GM19023 (cell line): Measurements from ENCODE around the gene TSPEAR.
"Not testable (repeated sequence)": the region's sequence is repeated elsewhere in the genome, so short reads cannot be mapped to it uniquely, and the experiment has no call there.

Experiments
- ATAC-seq: cut with Tn5 transposase; IDR thresholded peaks from one replicate; pipeline ENCODE4 v1.9.1; 2021; ENCODE audit warnings: mild to moderate bottlenecking, moderate library complexity; ENCODE audit not compliant: unreplicated experiment

TSPEAR gene

DNA sequence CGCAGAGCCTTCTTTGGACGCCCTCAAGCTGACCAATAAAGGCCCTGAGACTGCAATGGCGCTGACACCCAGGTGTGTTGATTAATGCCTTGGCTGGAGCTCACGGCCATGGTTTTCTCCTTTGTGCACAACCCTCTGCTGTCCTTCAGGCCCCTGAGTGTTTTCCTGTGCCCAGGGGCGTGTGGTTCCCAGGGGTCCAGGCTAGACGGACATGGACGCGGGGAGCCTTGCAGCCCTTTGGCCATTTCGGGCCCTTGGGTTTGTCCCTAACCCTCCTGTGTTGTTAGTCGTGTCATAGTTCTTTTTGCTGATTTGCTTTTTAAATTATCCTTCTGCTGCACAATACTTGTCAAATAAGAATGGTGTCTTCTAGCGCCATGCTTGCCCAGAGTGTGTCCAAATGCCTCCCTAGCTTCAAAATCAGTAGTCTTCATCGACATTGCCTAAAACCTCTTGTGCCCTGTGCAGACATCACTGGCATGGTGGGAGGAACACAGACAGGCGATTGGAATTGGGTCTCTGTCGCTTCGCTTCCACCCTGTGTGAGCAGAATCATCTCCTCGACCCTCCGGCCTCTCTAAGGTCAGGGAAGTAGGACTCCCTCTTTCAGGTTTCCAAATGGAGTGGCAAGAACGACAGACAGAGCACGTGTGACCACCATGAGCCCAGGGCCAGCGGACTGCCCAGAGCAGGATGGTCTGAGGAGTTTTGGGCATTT lies 135.9 kb downstream of the TSPEAR start:
- ATAC-seq, result no peak

DNA sequence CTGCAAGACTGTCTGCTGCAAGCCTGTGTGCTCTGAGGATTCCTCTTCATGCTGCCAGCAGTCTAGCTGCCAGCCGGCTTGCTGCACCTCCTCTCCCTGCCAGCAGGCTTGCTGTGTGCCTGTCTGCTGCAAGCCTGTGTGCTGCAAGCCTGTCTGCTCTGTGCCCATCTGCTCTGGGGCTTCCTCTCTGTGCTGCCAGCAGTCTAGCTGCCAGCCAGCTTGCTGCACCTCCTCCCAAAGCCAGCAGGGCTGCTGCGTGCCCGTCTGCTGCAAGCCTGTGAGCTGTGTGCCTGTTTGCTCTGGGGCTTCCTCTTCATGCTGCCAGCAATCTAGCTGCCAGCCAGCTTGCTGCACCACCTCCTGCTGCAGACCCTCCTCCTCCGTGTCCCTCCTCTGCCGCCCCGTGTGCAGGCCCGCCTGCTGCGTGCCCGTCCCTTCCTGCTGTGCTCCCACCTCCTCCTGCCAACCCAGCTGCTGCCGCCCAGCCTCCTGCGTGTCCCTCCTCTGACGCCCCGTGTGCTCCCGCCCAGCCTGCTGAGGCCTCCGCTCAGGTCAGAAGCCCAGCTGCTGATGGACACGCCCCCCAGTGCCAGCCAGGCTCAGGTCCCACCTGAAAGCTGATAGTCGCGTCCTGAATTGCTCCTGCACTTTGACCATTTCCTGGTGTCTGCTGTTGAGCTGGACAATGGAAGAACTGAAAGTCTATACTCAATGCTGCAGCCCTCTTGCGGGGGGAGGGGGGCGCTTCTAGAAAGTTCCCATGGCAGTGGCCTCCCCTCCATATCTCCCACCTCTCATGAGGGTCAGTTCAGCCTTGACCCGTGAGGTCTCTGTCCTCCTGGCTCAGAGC lies 136.7 kb downstream of the TSPEAR start:
- ATAC-seq, result no peak

DNA sequence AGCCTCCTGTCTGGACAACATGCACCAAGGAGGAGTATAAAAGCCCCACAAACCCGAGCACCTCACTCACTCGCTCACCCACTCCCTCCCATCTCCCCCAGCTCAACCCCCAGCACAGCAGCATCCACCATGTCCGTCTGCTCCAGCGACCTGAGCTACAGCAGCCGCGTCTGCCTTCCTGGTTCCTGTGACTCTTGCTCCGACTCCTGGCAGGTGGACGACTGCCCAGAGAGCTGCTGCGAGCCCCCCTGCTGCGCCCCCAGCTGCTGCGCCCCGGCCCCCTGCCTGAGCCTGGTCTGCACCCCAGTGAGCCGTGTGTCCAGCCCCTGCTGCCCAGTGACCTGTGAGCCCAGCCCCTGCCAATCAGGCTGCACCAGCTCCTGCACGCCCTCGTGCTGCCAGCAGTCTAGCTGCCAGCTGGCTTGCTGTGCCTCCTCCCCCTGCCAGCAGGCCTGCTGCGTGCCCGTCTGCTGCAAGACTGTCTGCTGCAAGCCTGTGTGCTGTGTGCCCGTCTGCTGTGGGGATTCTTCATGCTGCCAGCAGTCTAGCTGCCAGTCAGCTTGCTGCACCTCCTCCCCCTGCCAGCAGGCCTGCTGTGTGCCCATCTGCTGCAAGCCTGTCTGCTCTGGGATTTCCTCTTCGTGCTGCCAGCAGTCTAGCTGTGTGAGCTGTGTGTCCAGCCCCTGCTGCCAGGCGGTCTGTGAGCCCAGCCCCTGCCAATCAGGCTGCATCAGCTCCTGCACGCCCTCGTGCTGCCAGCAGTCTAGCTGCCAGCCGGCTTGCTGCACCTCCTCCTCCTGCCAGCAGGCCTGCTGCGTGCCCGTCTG lies 137.5 kb downstream of the TSPEAR start, which contains the start of gene KRTAP10-4:
TSS of gene KRTAP10-4 (plus strand) at position 100 of the 827 bp plus-strand sequence. CDS start at position 130, 30 bp downstream.
- ATAC-seq, result not testable (repeated sequence)

DNA sequence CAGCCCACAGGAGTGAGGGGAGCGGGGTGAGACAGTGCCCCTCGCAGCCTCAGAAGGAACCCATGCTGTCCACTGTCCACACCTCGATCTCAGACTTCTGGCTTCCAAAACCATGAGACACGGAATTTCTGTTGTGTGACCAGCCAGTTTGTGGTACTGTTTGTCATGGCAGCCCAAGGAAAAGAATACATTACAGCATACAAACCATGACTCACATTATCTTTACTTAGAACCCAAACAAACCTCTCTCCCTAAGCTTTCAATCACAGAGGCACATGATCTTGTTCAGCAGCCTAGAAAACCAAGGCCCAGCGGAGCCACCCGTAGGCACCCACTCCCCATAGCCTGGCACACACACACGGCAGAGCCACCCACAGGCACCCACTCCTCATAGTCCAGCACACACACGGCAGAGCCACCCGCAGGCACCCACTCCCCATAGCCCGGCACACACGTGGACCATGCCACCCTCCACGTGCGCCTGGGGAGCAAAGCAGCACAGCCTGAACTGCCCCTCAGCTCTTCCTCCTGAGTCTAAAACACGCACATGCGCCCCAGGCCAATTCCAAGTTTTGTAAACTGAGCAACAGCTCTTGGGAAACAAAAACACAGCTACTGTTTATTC lies 138.3 kb downstream of the TSPEAR start:
- no peak for ATAC-seq

DNA sequence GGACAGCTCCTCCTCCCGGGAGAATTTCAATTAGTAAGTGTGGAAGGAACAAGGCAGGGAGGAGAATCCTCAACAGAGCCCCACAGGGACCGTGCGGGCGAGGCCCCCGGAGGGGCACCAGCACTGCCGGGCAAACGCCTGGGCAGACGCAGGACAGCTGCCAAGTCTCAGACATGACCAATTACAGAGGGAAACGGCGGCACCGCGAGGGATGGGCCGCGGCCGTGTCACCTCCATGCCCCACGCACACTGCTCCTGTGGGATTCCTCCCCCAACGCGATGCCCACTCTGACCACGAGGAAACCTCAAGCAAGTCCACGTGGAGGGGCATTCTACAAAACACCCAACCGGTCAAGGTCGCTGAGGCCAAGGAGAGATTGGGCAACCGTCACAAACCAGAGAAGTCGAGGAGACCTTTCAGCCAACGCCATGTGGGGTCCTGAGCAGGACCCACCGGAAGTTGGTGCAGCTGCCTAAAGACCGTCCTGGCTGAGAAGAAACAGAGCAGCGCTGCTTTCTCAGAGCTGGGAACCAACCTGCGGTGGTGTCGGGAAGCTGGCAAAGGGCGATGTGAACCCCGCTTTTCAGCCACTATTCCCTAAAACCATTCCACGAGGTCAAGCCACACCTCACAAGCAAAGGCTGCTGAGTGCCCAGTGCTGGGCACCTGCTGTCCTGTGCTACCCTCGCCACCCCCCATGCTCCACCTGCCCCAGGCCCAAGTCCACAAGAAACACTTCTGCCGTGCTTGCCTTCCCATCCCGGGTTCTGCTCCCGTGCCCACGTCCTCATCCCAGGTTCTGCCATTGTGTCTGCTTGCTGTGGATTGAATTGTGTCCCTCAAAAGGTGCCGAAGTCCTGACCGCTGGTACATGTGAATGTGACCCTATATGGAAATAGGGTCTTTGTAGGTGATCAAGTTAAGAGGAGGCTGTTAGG lies 139.3 kb downstream of the TSPEAR start:
- no peak for ATAC-seq

DNA sequence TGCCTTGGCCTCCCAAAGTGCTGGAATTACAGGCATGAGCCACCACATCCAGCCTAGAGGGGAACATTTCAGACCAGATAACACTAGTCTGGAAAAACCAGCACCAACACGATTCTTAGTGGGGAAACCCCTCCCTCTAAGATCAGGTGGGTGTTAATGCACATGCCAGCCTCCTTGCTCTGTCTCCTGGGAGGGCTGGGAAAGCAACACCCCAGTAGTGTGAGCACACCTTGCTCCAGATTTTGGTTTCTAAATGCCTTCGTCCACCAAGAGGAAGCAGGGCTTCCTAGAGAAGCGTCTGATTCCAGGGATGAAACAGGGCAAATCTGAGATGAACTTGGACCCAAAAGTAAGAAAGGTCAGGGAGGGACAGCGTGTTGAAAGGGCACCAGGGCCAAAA lies 140.1 kb downstream of the TSPEAR start:
- no peak for ATAC-seq

DNA sequence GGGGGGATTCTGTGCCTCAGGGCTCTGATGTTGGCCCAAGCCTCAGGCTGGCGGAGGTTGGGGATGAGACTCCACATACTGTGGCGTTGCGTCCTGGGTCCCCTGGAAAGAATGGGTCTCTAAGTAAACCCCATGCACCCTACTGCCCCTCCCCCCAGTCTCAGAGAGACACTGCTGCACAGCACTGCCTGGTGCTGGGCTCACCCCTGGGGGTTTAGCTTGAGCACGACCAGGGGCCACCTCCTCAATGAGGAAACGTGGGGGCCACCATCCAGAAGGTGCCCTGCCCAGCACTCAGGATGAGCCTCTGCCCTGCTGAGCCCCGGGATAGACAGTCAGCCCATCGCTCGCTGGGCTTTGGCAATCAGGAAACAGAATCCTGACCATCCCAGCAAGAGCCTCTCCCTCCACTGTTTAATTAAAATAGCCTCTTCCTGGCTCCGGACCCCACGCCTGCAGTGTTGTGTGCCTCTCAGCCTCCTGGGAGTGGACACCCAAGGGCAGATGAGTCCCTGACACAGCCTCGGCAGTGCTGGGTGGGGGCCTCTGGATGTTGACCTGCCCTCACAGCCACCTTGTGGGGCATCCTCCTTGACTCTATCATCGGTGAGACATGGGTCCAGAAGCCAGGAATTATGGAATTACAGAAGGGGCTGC lies 141.4 kb downstream of the TSPEAR start:
- no peak for ATAC-seq

DNA sequence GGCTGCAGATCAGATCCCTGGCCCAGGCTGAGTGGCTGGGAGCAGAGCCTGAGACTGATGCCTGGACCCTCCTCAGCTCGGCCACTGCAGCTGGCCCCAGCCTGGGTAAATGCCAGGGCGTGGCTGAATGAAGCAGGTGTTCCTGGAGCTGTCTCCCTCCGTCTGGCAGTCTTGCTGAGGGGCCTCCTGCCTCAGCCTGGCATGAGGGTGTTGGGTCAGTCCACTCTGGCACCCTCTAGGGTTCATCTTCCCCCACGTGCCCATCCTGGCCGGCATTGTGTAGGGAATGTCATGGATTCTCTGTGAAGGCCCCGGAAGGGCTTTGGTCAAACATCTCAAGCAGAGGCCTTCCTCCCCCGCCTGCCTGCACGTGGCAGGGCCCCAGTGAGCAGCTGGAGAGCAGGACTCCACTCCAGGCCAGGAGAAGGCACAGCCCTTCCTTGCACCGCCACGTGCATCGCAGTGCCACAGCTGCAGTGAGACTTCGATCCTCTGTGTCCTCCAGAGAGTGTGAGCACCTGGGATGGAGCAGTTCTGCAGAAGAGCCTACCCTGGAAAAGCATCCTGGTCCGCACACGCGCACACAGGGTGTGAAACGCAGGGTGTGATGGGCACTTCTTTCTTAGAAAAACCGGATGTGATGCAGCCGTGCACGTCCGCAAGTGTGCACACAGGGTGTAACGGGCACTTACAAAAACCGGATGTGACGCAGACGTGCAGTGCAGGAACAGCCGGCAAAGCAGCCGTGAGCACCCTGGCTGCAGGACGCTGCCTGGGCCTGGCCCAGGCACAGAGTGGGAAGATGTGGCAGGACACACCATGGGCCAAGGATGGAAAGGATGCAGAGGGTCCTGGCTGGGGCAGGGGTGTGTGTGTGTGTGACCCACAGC lies 142.5 kb downstream of the TSPEAR start:
- ATAC-seq, result no peak

DNA sequence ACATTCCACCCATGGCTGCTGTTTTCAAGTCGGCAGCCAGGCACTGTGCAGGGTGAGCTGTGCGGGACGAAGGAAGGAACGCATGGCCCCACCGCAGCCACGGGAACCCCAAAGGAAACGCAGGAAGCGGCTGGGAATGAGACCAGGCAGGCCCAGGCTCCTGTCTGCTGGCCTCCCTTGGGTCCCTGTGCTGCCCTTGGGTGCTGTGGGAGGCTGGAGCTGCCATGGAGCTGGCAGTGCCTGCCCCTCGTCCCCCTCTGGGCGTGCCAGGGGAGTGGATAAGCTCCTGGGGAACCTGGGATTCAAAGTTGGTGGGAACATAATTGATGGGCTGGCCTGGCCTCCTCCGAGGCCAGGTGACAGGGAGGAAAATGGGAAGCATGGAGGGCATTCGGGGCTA lies 143.1 kb downstream of the TSPEAR start:
- ATAC-seq, result no peak

DNA sequence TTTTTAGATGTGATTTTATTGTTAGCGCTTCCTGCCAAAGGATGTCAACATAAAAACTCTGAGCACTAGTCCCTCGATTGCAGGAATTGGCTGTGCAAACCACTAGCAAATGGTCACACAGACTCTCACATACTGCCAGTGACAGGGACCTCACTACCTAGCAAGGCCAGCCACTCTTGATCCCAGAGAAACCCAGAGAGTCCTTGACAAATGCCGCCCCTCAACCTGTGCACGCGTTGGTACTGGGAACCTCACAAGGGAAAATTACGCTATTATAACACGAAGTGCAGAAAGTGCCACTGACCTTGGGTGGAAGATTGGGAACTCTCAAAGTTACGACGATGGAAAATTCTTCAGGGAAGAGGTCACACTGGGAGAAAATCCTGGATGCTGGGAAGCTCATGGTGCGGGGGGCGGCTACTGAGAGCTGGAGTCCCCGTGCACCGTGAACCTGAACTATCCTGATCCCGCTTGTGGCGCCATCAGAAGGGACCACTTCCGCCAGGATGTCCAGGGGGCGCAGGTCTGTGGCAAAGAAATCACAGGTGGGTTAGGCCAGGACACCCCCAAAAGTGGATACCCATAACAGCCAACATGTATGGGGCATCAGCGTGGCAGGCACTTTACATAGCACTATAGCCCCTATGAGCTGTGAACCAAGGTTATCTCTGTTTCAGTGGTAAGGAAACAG lies 143.7 kb downstream of the TSPEAR start:
- ATAC-seq, result no peak

DNA sequence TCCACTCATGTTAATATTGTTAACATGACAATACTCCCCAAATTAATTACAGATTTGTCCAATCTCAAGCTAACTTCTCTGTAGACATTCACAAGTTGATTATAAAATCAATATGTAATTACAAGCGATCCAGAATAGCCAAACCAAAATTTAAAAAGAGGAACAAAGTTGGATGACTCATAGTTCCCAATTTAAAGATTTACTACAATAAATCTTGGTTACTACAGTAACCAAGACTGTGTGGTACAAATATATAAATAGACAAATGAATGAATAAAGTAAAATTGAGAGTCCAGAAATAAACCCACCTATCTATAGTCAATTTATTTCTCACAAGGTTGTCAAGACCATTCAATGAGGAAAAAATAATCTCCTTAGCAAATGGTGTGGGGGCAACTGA lies 145.0 kb downstream of the TSPEAR start:
- no peak for ATAC-seq

DNA sequence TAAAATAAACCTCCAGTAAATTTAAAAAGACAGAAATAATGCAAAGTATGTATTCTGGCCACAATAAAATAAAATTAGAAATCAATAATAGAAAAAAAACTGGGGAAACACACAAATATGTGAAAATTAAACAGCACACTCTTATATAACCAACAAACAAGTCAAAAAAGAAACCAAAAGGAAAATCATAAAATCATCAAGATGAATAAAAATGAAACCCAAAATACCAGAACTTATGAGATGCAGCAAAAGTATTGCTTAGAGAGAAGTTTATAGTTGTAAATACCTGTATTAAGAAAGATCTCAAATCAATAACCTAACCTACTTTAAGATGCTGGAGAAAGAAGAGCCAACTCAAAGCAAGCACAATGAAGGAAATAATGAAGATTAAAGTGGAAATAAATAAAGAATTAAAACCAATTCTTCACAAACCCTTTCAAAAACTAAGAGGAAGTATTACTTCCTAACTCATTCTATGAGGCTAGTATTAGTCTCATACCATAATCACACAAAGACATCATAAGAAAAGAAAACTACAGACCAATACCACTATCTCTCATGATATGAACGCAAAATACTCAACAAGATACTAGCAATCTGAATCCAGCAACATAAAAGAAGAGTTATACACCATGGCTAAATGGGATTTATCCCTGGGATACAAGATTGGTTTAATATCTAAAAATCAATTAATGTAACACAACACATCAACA lies 146.3 kb downstream of the TSPEAR start:
- ATAC-seq, result no peak

DNA sequence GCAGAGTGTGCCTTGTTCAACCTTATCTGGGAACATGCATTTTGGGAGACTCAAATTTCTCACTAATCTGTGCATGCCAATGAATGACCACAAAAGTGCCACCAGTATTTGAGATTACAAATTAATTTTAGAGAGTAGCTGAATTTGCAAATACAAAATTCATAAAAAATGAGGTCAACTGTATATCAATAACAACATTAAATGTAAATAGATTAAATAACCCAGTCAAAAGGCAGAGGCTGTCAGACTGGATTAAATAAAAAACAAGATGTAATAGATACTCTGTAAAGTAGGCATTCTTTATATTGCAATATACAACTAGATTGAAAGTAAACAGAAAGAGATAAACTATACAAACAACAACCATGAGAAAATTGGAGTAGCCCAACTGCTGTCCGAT lies 147.3 kb downstream of the TSPEAR start:
- ATAC-seq, result no peak

DNA sequence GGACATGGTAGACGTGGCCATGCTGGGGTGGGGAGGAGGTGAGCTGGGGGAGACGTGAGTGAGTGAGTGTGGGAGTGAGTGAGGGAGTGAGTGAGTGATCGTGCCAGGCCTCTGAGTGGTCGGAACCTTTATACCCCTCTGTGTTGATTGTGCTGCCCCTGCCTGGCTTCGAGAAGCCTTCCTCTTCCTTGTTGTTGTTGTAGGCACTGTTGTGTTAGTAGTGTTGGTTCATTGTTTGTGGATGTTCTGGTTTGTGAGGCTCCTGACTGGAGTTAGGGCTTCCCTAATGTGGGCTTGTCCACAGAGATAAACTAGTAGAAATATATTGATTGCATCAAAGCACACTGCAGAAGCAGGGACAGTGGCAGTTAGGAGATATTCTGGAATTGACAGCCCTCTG lies 152.7 kb downstream of the TSPEAR start, which contains the start of gene KRTAP10-3:
TSS of gene KRTAP10-3 (minus strand) at position 101 of the 400 bp plus-strand sequence. CDS start at position 21, 80 bp downstream.
- ATAC-seq, result no peak

DNA sequence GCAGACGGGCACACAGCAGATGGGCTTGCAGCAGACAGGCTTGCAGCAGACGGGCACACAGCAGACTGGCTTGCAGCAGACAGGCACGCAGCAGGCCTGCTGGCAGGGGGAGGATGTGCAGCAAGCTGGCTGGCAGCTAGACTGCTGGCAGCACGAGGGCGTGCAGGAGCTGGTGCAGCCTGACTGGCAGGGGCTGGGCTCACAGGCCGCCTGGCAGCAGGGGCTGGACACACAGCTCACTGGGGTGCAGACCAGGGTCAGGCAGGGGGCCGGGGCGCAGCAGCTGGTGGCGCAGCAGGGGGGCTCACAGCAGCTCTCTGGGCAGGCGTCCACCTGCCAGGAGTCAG lies 153.1 kb downstream of the TSPEAR start:
- not testable (repeated sequence) for ATAC-seq

DNA sequence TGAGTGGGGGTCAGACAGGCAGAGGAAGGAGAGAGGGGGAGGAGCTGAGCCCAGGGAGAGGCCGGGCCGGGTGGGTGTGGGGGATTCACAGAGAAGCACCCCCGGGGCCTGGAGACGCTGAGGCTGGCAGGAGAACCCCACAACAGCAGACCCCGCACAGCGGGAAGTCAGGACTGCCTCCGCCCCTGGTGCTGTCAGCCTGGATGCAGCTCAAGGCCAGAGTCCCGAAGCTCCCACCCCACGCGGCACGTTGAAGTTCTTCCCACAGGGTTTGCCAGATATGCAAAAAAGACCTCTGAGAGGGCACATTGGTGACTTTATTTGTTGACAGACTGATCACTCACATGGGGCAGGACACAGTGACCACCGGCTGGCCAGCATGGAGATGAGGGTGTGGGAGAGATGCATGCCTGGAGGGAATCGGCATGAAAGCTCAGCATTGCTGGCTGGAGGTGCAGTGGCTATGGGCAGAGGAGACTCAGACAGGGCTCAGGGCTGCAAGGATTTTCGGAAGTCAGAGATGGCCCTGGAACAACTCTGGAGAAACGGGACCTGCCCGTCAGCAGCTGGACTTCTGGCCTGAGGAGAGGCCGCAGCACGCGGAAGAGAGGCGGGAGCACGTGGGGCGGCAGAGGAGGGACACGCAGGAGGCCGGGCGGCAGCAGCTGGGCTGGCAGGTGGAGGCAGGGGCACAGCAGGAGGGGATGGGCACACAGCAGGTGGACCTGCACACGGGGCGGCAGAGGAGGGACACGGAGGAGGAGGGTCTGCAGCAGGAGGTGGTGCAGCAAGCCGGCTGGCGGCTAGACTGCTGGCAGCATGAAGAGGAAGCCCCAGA lies 153.7 kb downstream of the TSPEAR start:
- ATAC-seq, result no peak
